Stimulated activated CD4-positive, alpha-beta T cell treated with anti-CD3 and anti-CD28 coated beads, Interleukin-1b, Interleukin-23, amount 100 ng/mL, for 48 hours (primary cell): Measurements from ENCODE around the gene NOL9.
A peak's percentile ranks its signal among the peaks of the same experiment; 100 is the strongest.

Experiments used
- DNase-seq: peaks from one replicate; pipeline ENCODE4 v3.0.0-alpha.2; 2020

NOL9 gene

DNA sequence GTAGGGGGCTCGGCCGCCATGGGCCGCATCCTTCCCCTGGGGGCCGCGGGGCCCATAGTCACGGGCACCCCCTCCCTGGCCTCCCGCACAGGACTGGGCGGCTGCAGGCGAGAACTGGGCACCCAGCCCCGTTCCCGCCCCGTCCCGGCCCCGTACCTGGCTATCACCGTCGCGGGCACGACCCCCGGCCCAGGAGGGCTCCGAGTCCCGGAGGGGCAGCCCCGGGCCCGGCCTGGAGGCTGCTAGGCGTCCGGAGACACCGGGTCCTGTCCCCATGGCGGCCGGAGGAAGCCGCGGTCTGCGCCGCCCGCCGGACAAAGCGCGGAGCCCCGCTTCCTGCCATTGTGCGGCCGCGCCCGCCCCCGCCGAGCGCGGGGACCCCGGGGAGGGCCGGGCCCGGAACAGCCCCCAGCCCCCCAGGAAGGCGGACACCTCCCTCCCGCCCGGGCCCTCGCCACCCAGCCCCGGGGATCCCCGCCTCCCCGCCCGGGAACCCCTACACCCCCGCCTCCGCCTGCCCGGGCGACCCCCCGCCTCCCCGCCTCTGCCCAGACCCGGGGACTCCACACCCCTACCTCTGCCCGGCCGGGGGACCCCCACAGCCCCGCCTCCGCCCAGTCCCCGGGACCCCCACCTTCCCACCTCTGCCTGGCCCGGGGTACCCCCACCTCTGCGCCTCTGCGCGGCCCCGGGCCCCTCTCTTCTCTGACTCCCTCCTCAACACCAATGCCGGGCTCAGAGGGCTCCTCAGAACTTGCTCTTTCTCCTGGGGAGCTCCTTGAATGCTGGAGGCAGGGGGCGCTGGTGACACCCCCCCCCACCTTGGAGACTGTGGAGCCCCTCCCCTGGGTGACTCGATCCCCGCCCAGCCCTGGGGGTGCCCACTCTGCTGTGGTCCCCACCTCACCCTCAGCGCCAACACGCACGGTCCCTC, 68.9 kb downstream of the NOL9 start:
- DNase-seq: no peak

DNA sequence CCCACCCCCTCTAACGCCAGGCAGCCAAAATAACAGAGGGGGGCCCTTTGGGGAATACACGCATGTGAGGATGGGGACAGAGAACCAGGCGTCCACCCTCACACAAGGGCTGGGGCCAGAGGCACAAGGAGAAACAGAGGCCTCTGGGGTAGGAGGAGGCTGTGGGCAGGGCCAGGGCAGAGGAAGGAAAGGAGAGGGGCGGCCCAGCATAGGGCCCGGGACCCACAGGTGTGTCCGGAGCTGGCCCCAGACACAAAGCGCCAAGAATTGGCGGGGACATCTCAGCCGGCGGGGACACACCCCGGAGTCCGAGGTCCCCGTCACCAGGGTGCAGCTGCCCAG, 69.5 kb downstream of the NOL9 start:
- no peak for DNase-seq

DNA sequence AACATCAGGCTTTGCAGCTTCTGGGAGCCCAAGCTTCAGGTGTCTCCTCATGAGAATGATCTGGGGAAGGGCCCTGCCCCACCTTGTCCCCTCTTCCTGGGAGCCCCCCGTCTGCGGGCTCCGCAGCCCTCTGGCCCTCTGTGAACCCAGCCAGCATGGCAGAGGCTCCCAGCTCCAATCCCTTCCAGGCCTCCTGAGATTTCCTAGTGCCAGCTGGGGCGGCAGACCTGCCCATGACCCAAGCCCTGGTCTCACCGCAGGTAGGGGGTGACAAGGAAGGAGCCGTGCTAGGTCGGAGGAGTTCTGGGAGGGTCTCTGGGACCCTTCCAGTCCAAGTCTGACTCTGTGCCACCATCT, 70.6 kb downstream of the NOL9 start:
- no peak for DNase-seq

DNA sequence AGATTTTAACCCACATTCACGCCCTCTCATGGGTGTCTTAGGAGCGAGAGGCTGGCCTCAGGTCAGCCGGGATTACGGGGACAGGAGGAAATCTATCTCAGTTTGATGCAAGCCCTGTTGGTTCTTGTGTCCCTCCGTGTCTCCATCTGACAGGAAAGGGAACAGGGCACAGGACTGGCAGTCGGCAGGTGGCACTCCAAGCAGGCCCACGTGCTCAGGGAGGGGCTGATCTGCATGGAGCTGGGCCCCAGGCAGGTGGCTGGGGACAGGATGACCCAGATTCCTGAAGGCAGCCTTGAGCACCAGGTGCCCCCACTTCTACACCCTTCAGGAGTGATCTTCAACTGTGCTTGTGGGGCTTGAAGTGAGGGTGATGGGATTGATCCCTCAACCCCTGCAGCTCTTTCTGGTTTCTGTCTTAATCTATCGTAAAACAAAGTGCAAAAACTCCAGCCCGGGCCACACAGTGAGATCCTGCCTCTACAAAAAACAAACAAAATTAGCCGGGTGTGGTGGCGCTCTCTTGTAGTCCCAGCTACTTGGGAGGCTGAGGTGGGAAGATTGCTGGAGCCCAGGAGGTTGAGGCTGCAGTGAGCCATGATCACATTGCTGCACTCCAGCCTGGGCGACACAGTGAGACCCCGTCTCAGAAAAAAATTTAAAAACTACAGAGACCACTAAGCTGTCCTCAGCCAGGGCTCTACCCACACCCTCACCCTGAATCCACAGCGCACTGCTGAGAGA, 71.1 kb downstream of the NOL9 start:
- no peak for DNase-seq

DNA sequence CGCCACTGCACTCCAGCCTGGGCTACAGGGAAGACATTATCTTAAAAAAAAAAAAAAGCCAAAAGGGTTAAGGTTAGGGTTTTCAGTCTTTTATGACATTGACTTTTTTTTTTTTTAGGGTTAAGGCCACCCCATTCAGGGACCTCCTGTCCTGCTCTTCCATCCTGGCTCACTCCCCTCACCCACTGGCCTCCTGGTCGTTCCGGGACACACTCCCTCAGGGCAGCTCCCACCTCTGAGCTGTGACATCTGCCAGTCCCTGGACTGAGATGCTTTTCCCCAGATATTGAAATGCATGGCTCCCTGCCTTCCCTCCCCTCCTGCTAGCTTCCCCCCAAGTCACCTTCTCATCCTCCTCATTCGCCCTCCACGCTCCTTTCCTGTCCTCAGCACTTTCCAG, 72.5 kb downstream of the NOL9 start:
- no peak for DNase-seq

DNA sequence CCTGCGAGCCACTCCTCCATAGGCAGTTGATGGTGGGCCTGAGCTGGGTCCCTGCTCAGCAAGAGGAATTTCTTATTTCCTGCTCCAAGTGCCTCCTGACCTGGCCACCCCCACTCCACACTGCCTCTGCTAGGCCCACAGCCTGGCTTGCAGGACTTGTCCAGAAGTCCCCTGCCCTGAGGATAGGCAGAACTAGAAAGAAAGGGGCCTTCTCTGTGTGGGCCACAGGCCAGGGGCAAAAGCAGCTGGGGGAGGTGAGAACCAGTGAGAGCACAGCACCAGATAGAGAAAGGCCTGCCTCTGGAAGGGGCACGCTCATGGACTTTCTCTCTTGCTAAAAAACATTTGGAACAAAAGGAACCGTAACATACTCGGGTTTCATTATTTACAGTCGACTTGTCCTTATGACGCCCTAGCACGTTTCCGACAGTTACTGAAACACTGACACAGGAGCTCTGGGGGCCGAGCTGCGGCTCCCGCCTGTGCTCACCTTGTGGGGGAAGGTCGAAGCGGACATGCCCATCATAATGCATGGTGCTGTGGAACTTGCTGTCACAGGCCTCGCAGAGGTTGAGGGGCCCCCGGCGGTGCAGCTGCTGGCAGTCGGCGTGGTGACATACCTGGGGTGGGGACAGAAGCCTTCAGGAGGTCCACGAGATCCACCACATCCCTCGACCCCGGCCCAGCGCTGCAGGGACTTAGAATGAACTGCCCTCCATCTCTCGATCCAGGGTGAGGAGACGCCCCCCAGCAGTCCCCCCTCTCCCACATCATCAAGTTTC, 77.1 kb downstream of the NOL9 start:
- DNase-seq: no peak

DNA sequence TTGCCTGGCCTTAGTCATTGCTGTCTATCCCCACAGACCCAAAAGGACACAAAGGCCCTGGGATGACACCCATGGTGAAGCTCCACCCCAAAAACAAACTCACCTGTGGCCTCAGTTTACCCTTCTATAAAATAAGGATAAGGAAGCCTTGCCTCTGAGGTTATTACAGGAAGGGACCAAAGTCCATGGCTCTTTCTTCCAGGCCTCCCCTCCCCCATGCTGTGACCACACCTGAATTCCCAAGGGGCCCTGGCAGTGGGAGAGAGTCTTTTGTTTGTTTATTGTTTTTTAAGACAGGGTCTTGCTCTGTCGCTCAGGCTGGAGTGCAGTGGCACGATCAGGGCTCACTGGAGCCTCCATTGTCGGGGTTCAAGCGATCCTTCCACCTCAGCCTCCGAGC, 77.8 kb downstream of the NOL9 start:
- no peak for DNase-seq

DNA sequence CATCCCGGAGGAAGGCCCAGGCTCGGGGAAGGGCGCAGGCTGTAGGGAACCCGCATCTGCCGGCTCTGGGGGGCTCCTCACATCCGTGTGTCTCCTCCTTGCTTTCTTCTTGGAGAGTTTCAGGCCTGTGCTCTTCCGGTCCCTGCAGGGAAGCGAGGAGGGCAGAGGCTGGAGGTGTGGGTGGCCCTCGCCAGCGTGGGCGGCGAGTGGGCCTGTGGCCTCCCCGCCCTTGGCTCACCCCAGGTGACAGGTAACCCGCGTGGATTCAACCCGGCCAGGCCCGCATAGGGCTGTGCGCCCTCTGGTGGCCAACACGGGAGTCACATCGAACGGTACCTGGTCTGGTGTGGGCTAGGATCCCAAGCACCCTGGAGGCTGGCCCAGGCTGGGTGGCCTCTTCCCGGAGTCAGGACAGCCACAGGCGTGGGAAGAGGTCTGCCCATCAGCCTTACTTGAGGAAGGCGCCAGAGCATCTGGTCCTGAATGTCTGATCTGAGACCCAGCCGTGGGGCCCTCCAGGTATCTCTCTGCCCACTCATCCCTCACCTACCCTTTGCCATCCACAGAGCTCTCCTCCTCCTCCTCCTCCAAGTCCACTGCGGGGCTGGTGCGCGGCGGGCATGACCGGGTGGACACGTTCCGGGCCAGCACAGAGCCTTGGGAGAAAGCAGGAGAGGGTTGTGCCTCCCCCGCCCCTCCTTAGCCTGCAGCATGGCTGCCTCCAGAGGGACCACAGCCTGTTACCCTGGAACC, 78.8 kb downstream of the NOL9 start:
- DNase-seq: peak; percentile 73

DNA sequence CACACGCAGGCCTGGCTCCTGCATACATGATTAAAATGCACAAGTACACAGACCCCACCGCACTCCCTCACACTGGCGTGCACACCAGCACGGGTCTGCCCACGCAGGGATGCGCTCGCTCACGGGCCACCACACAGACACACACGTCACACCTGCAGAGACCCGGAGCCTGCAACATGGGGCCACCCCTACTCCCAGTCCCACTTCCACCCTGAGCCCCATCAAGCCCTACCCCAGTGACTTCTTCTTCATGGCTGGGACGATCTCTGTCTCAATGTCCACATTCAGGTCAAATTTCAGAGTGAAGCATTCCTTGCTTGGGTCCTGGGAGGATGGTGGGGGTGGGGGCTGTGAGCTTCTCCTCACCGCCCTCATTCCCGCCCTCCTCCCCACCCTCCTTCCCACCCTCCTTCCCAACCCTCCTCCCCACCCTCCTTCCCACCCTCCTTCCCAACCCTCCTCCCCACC, 79.5 kb downstream of the NOL9 start:
- DNase-seq: no peak

DNA sequence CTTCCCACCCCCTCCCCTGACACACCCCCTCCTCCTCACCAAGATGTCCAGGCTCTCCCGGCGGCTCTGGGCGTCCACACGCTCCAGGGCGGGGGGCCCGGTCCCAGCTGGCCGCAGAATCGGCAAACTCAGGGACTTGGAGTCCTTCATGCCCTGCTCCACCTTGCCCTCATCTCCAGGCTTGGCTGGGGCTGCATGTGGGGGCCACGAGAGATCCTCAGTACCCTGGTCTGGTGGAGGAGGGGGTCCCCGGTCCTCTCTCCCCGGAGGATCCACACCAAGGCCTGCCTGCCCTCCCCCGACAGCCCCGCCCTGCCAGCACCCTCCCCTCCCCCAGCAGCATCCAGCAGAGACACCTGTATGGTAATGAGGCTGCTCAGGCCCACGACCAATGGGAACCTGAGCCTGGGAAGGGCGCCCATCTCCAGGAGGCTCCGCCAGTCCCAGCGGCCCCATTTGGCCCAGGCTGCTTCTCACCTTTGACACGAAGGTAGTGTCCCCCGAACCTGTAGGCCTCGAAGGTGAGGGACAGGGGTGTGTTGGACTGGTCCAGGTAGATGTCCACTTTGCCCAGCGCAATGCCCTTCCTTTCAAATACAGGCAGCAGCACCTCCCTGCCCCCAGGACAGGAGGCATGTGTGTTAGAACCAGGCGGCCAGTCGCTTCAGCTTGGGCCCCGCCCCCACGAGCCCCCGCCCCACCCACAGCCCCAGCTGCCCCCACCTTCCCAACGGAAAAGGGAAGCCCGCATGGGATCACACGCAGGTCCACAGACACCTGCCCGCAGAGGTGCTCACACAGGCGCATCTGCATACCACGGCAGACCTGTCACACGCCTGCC, 80.1 kb downstream of the NOL9 start:
- DNase-seq: no peak

DNA sequence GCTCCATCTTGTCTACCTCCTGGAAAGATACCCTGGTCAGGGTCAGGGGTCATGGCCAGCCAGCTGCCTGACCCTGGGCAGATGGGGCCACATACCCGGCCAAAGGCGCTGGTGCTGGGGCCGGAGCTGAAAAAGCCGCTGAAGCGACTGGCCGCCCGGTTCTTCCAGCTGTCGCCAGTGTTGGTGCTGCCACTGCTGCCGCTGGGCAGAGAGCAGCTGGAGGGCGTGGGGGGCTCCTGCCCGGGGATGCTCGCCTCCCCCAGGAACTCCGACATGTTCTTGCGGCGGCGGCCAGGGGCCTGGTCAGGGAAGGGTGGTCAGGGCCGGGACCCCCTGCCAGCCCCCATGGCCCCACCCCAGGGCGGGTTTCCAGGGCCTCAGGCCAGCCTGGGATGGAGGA, 81.2 kb downstream of the NOL9 start:
- DNase-seq: no peak

DNA sequence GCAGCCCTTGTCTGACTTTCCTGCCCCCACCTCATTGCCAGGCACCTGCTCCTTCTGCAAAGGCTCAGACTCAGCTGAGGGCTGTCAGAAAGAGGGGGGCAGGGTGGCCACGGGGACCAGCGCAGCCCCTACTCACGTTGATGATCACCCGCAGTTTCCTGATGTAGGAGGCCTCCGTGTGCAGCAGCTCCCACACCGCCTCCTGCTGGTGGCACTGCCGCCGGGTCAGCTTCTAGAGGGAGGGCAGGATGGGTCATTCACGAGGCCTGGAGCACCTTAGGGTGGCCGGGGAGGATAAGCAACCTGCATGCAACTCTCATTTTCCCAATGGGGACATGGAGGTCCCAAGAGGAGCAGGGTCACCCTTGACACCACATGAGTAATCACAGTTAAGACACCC, 81.9 kb downstream of the NOL9 start:
- DNase-seq: no peak

DNA sequence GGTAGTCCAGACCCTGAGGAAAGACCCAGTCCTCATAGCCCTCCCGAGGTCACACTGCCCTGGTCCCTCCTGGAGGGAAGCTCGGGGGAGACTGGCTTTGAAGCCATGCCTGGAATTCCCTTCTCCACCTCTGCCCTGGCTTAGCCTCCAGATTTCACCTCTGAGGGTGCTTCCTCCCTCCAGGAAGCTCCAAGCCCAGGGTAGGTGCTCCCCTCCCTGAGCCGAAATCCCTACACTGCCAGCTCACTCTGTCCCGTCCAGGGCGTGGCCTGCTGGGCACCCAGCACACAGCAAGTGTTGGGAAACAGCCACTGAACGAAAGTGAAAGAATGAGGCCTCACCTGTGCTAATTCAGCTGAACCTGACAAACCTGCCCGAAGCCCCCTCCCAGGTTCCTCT, 82.3 kb downstream of the NOL9 start:
- no peak for DNase-seq
